ENCODE measurements around the gene SLC6A15. TPM values are rescaled to one million over a fixed set of nuclear protein-coding genes. Genes with fewer than 3 reads are reported as not detected.

The SLC6A15 gene
- total RNA-seq = 0.52 TPM

DNA sequence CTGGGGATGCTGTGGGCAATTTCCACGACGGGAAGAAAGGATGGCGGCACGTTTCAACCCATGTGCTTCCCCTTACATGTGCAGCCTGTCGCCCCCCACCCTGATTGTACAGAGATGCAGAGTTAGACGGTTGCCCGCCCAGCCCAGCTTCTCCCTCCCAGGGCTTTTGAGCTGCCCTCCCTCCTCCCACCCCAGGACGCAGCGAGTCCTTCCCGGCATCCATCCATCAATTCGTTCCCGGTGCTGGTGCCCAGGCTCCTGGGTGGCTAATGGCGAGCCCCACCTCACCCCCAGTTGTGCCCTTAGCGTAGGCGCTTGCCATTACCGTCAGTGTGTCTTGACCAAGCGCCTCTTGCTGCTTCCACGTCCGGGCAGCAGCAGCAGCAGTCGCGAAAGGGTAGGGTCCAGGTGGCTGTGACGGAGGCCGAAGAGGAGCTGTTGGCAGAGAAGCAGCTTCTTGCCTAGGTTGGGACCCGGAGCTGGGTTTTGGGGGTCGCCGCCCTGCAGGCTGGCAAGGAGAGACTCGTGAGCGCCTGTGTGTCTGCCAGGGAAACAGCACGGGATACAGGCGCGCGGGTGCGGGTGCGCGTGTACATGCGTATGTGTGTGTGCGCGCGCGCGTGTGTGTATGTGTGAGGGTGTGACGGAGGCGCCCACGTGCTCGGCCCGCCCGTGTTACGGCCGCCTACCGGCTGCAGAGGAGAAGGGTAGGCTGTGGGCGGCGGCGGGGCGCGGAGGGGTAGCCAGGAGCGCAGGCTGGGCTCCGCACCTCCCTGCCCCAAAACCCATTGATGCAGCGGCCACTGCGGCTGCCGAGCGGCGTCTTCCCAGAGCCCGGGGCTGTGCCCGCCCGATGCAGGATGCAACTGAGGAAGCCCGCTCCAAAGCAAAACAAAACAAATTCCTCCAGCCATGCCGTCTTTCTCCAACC is at the start of gene SLC6A15:
Gene SLC6A15, minus strand, starts transcription at position 602 of the 931 bp plus-strand sequence. CDS start 20,679 bp downstream, outside the sequence.
- Histone ChIP-seq H3K9me3 (ENCODE audit: control insufficient read depth in 3 of 3, low read length in 3 of 3) (no peaks in the 10 kb centered on the region), H3K4me3 (ENCODE audit: low read length in 3 of 3) (peak within 1 kb of the TSS; percentile 51 to 65 (median 56)), H3K4me1 (ENCODE audit: control insufficient read depth in 3 of 3, insufficient read depth in 3 of 3, low read length in 3 of 3) (peaks cover 12 to 15% (median 15%) of the 10 kb centered on the region in 3 donors), H3K27me3 (ENCODE audit: control insufficient read depth in 3 of 3, insufficient read depth in 3 of 3, low read length in 3 of 3) (peaks cover 28 to 40% (median 31%) of the 10 kb centered on the region in 3 donors), H3K9ac (ENCODE audit: low read depth in 1 of 3, low read length in 3 of 3) (no peak within 1 kb of the TSS), H3K27ac (ENCODE audit: low read depth, low read length) (no peak within 1 kb of the TSS), H3K36me3 (ENCODE audit: control insufficient read depth in 3 of 3, insufficient read depth in 3 of 3, low read length in 3 of 3) (no peaks in the 10 kb centered on the region)

DNA sequence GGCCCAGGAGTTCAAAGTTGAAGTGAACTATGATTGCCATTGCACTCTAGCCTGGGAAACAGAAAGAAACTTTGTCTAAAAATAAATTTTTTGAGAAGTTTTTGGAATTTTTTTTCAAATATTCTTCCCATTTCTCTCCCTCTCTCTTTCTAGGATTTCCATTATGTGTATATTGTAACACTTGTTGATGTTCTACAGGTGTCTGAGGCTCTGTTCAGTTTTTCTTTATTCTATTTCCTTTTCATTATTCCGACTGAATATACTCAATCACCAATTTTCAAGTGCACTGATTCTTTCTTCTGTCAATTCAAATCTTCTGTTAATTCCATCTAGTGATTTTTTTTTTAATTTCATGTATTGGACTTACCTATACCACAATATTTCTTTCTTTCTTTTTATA is 48.3 kb upstream of the SLC6A15 start:
- Histone ChIP-seq H3K36me3 (ENCODE audit: control insufficient read depth in 3 of 3, insufficient read depth in 3 of 3, low read length in 3 of 3) (no peaks in the 10 kb centered on the region), H3K4me1 (ENCODE audit: control insufficient read depth in 3 of 3, insufficient read depth in 3 of 3, low read length in 3 of 3) (no peaks in the 10 kb centered on the region), H3K9ac (ENCODE audit: low read depth in 1 of 3, low read length in 3 of 3) (no peak overlapping the region), H3K4me3 (ENCODE audit: low read length in 3 of 3) (no peak overlapping the region), H3K27me3 (ENCODE audit: control insufficient read depth in 3 of 3, insufficient read depth in 3 of 3, low read length in 3 of 3) (no peaks in the 10 kb centered on the region), H3K9me3 (ENCODE audit: control insufficient read depth in 3 of 3, low read length in 3 of 3) (no peaks in the 10 kb centered on the region), H3K27ac (ENCODE audit: low read depth, low read length) (no peak overlapping the region)

DNA sequence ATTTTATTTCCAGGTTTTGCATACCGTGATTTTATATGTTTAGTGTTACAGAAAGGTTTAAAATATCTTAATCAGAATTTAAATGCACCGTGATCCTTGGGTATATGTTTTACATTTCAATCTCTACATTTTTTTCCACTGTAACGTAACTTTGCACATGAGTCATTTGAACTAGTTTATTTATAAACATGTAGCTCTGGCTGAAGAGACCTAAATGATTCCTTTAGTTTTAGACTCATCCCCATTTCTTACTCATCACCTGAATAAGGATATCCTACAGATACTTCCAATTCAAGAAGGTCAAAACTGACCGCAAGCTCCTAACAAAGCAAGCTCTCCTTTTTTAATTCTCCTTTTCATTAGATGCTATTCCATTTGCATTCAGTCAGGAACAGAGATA is 42.7 kb upstream of the SLC6A15 start:
- H3K27ac ChIP-seq (ENCODE audit: low read depth, low read length) = no peak overlapping the region
- H3K27me3 ChIP-seq (ENCODE audit: control insufficient read depth in 3 of 3, insufficient read depth in 3 of 3, low read length in 3 of 3) = peaks cover 0 to 4% (median 0%) of the 10 kb centered on the region in 3 donors
- no peaks in the 10 kb centered on the region for H3K36me3 ChIP-seq (ENCODE audit: control insufficient read depth in 3 of 3, insufficient read depth in 3 of 3, low read length in 3 of 3)
- no peak overlapping the region for H3K4me3 ChIP-seq (ENCODE audit: low read length in 3 of 3)
- no peaks in the 10 kb centered on the region for H3K9me3 ChIP-seq (ENCODE audit: control insufficient read depth in 3 of 3, low read length in 3 of 3)
- no peaks in the 10 kb centered on the region for H3K4me1 ChIP-seq (ENCODE audit: control insufficient read depth in 3 of 3, insufficient read depth in 3 of 3, low read length in 3 of 3)
- H3K9ac ChIP-seq (ENCODE audit: low read depth in 1 of 3, low read length in 3 of 3) = no peak overlapping the region

DNA sequence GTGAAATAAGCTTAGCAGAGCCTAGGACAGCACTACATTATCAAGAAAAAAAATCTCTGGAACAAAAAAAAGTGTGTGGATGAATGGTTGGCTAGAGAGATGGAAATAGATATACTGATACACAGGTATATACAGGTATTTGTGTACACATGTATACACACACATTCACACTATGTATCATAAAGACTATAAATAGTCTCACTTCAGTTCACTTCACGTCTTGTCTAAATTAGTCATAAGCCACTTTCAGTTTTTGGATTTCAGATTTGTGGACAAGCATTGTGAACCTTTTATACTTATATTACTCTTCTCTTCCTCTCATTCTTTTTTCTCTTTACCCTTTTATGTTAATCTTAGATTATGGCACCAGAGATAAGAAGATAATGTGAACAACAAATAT is 41.8 kb upstream of the SLC6A15 start:
- Histone ChIP-seq H3K9me3 (ENCODE audit: control insufficient read depth in 3 of 3, low read length in 3 of 3) (no peaks in the 10 kb centered on the region), H3K27me3 (ENCODE audit: control insufficient read depth in 3 of 3, insufficient read depth in 3 of 3, low read length in 3 of 3) (peaks cover 0 to 4% (median 0%) of the 10 kb centered on the region in 3 donors), H3K4me1 (ENCODE audit: control insufficient read depth in 3 of 3, insufficient read depth in 3 of 3, low read length in 3 of 3) (no peaks in the 10 kb centered on the region), H3K36me3 (ENCODE audit: control insufficient read depth in 3 of 3, insufficient read depth in 3 of 3, low read length in 3 of 3) (no peaks in the 10 kb centered on the region), H3K27ac (ENCODE audit: low read depth, low read length) (no peak overlapping the region), H3K9ac (ENCODE audit: low read depth in 1 of 3, low read length in 3 of 3) (no peak overlapping the region), H3K4me3 (ENCODE audit: low read length in 3 of 3) (no peak overlapping the region)

DNA sequence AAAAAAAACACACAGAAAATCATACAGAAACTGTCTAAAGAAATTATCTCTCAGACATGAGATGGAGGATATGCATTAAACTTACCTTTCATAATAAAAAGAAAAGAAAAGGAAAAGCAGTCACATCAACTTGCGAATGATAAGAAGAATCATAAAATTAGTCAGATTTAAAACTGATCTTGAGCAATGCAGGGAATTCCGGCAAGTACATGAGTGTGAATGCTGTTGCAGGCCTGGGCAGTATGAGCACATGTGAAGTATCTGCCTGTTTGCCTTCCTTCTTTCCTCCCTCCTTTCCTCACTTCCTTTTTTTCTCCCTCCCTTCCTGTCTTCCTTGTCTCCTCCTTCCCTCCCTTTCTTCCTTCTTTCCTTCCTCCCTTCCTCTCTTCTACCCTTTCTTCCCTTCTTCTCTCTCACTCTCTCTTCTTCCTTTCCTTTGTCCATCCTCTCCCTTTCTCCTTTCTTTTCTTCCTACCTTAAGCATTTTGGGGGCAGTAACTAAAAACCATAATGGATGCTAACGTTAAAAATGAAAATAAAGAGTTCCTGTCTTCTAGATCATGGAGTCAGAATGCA is 38.5 kb upstream of the SLC6A15 start:
- Histone ChIP-seq H3K27me3 (ENCODE audit: control insufficient read depth in 3 of 3, insufficient read depth in 3 of 3, low read length in 3 of 3) (peaks cover 0 to 4% (median 0%) of the 10 kb centered on the region in 3 donors), H3K4me1 (ENCODE audit: control insufficient read depth in 3 of 3, insufficient read depth in 3 of 3, low read length in 3 of 3) (no peaks in the 10 kb centered on the region), H3K27ac (ENCODE audit: low read depth, low read length) (no peak overlapping the region), H3K36me3 (ENCODE audit: control insufficient read depth in 3 of 3, insufficient read depth in 3 of 3, low read length in 3 of 3) (no peaks in the 10 kb centered on the region), H3K4me3 (ENCODE audit: low read length in 3 of 3) (no peak overlapping the region), H3K9ac (ENCODE audit: low read depth in 1 of 3, low read length in 3 of 3) (no peak overlapping the region), H3K9me3 (ENCODE audit: control insufficient read depth in 3 of 3, low read length in 3 of 3) (no peaks in the 10 kb centered on the region)

DNA sequence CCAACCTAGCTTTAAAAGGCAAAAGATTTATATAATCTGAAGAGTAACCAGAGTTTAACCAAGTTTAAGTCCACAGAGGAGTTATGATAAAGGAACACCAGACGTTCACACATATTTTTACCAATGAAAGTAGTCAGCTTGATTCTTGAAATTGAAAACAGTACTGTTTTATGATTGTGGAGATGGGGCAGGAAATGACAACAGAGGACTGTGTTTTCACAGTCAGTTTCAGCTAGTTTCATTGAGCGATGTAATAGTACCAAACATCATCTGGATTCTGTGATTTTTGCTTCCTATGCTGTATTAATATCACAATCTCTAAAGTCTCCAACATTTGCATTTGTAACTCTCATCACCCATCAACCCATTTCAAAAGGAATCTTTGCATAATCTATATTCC is 34.2 kb upstream of the SLC6A15 start:
- Histone ChIP-seq H3K9me3 (ENCODE audit: control insufficient read depth in 3 of 3, low read length in 3 of 3) (no peaks in the 10 kb centered on the region), H3K4me3 (ENCODE audit: low read length in 3 of 3) (no peak overlapping the region), H3K9ac (ENCODE audit: low read depth in 1 of 3, low read length in 3 of 3) (no peak overlapping the region), H3K27ac (ENCODE audit: low read depth, low read length) (no peak overlapping the region), H3K4me1 (ENCODE audit: control insufficient read depth in 3 of 3, insufficient read depth in 3 of 3, low read length in 3 of 3) (no peaks in the 10 kb centered on the region), H3K36me3 (ENCODE audit: control insufficient read depth in 3 of 3, insufficient read depth in 3 of 3, low read length in 3 of 3) (no peaks in the 10 kb centered on the region), H3K27me3 (ENCODE audit: control insufficient read depth in 3 of 3, insufficient read depth in 3 of 3, low read length in 3 of 3) (no peaks in the 10 kb centered on the region)

DNA sequence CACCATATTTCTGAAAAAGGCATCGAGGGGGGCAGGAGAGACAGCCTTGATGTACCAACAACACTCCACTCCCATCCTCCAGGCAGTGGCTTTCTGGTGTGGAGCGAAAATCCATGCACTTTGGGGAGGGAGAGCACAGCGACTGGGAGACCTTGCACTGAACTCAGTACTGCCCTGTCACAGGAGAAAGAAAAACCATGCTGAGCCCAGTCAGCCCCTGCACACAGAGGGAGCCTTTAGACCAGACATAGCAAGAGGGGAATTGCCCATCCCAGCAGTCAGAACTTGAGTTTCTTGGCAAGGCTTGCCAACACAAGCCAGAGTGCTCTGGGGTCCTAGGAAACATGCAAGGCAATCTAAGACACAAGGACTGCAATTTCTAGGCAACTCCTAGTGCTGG is 24.8 kb upstream of the SLC6A15 start:
- Histone ChIP-seq H3K36me3 (ENCODE audit: control insufficient read depth in 3 of 3, insufficient read depth in 3 of 3, low read length in 3 of 3) (no peaks in the 10 kb centered on the region), H3K4me3 (ENCODE audit: low read length in 3 of 3) (no peak overlapping the region), H3K27me3 (ENCODE audit: control insufficient read depth in 3 of 3, insufficient read depth in 3 of 3, low read length in 3 of 3) (no peaks in the 10 kb centered on the region), H3K9ac (ENCODE audit: low read depth in 1 of 3, low read length in 3 of 3) (no peak overlapping the region), H3K4me1 (ENCODE audit: control insufficient read depth in 3 of 3, insufficient read depth in 3 of 3, low read length in 3 of 3) (no peaks in the 10 kb centered on the region), H3K27ac (ENCODE audit: low read depth, low read length) (no peak overlapping the region), H3K9me3 (ENCODE audit: control insufficient read depth in 3 of 3, low read length in 3 of 3) (peaks cover 0 to 1% (median 0%) of the 10 kb centered on the region in 3 donors)

DNA sequence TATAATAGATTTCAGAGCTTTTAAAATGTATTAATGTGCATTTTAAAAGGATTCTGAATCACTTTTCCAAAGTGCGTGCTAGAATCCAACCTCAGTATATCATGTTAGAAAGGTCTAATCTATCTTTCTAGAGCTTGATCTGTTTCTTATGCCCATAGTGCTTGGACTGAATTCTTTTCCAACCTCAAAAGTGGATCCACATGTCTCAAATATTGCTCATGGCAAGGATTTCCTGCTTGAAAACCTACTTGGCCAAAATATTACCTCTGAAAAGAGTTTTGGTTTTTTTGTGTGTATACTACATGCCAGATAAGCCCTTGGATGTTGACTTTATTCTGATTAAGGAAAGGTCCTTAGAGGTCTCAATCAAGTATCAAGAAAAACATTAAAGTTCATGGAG is 16.9 kb upstream of the SLC6A15 start:
- H3K4me1 ChIP-seq (ENCODE audit: control insufficient read depth in 3 of 3, insufficient read depth in 3 of 3, low read length in 3 of 3) = no peaks in the 10 kb centered on the region
- no peak overlapping the region for H3K4me3 ChIP-seq (ENCODE audit: low read length in 3 of 3)
- no peaks in the 10 kb centered on the region for H3K27me3 ChIP-seq (ENCODE audit: control insufficient read depth in 3 of 3, insufficient read depth in 3 of 3, low read length in 3 of 3)
- no peaks in the 10 kb centered on the region for H3K9me3 ChIP-seq (ENCODE audit: control insufficient read depth in 3 of 3, low read length in 3 of 3)
- H3K9ac ChIP-seq (ENCODE audit: low read depth in 1 of 3, low read length in 3 of 3) = no peak overlapping the region
- no peak overlapping the region for H3K27ac ChIP-seq (ENCODE audit: low read depth, low read length)
- no peaks in the 10 kb centered on the region for H3K36me3 ChIP-seq (ENCODE audit: control insufficient read depth in 3 of 3, insufficient read depth in 3 of 3, low read length in 3 of 3)

DNA sequence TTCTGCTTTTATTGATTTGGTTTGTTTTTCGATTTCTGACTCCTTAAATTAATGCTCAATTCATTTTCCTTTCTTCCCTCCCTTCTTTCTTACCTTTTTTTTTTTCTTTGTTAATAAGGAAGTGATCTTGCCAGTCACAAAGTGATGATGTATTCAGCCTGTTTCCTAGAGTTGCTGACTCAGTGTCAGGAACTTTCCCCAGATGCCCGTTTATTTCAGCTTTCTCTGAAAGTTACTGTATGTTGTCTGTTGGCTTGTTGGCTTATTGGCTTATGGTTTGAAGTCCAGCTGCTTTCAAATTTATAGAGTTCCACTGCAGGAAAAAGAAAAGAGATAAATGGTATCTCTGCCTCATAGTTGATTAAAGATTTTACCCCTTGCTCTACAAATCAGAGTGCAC is 12.4 kb upstream of the SLC6A15 start:
- no peak overlapping the region for H3K27ac ChIP-seq (ENCODE audit: low read depth, low read length)

DNA sequence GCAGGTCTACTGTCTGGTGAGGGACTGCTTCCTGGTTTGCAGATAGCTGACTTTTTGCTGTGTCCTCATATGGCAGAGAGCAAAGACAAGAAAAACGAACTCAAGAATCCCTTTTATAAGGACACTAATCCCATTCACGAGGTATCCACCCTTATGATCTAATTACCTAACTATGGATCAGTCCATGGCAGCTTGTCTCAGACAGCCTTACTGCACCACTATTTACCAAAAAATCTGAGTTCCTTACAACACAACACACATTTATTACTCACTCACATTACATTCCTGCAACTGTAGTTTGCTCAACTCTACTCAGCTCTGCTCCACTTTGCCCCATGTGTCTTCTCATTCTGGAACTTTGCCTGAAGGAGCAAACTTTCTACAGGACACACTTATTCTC is 10.1 kb upstream of the SLC6A15 start:
- no peak overlapping the region for H3K27ac ChIP-seq (ENCODE audit: low read depth, low read length)

More for the DNA sequence above, 12.4 kb upstream of the SLC6A15 start:
- Histone ChIP-seq H3K4me3 (ENCODE audit: low read length in 3 of 3) (no peak overlapping the region), H3K4me1 (ENCODE audit: control insufficient read depth in 3 of 3, insufficient read depth in 3 of 3, low read length in 3 of 3) (no peaks in the 10 kb centered on the region), H3K27me3 (ENCODE audit: control insufficient read depth in 3 of 3, insufficient read depth in 3 of 3, low read length in 3 of 3) (no peaks in the 10 kb centered on the region), H3K36me3 (ENCODE audit: control insufficient read depth in 3 of 3, insufficient read depth in 3 of 3, low read length in 3 of 3) (no peaks in the 10 kb centered on the region), H3K9me3 (ENCODE audit: control insufficient read depth in 3 of 3, low read length in 3 of 3) (no peaks in the 10 kb centered on the region), H3K9ac (ENCODE audit: low read depth in 1 of 3, low read length in 3 of 3) (no peak overlapping the region)

More for the DNA sequence above, 10.1 kb upstream of the SLC6A15 start:
- Histone ChIP-seq H3K9me3 (ENCODE audit: control insufficient read depth in 3 of 3, low read length in 3 of 3) (no peaks in the 10 kb centered on the region), H3K36me3 (ENCODE audit: control insufficient read depth in 3 of 3, insufficient read depth in 3 of 3, low read length in 3 of 3) (no peaks in the 10 kb centered on the region), H3K27me3 (ENCODE audit: control insufficient read depth in 3 of 3, insufficient read depth in 3 of 3, low read length in 3 of 3) (no peaks in the 10 kb centered on the region), H3K4me3 (ENCODE audit: low read length in 3 of 3) (no peak overlapping the region), H3K4me1 (ENCODE audit: control insufficient read depth in 3 of 3, insufficient read depth in 3 of 3, low read length in 3 of 3) (no peaks in the 10 kb centered on the region), H3K9ac (ENCODE audit: low read depth in 1 of 3, low read length in 3 of 3) (no peak overlapping the region)
